HG02870 (cell line): Measurements from ENCODE around the gene RAE1.

Source experiments
- ATAC-seq: cut with Tn5 transposase; IDR thresholded peaks from one replicate; pipeline ENCODE4 v1.9.1; 2021; ENCODE audit warnings: mild to moderate bottlenecking, moderate library complexity; ENCODE audit not compliant: unreplicated experiment

Gene RAE1

DNA sequence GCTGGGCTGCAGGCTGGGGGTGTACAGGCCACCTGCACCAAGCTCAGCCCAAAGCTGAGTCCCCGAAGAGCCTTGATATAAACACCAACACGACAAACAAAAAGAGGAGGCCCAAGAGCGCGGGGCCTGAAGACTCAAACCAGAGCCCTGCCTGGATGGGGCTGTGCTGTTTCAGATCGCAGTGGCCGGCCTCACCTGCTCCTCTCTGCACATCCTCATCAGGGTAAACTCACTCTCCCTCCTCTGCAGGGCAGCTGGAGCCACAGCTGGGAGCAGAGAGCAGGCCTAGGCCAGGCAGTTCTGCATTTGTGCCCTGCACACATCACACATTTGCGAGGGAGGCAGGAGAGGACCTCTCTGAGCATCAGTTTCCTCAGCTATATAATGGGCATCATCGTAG lies 36.4 kb downstream of the RAE1 start:
- ATAC-seq, result no peak

DNA sequence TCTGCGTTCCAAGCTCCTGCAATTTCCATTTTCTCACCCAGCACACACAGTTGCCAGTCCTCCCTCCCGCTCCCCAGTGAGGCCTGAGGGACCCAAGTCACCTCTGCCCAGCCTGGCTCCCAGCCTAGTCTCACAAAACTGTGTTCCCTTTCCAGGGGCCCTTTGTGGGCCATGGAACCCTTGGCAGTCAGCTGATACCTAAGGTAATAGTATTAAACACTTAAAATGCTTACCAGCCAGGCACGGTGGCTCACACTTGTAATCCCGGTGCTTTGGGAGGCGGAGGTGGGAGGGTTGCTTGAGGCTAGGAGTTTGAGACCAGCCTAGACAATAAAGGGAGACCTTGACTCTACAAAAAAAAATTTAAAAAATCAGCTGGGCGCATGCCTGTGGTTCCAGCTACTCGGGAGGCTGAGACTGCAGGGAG lies 36.9 kb downstream of the RAE1 start:
- ATAC-seq, result no peak

DNA sequence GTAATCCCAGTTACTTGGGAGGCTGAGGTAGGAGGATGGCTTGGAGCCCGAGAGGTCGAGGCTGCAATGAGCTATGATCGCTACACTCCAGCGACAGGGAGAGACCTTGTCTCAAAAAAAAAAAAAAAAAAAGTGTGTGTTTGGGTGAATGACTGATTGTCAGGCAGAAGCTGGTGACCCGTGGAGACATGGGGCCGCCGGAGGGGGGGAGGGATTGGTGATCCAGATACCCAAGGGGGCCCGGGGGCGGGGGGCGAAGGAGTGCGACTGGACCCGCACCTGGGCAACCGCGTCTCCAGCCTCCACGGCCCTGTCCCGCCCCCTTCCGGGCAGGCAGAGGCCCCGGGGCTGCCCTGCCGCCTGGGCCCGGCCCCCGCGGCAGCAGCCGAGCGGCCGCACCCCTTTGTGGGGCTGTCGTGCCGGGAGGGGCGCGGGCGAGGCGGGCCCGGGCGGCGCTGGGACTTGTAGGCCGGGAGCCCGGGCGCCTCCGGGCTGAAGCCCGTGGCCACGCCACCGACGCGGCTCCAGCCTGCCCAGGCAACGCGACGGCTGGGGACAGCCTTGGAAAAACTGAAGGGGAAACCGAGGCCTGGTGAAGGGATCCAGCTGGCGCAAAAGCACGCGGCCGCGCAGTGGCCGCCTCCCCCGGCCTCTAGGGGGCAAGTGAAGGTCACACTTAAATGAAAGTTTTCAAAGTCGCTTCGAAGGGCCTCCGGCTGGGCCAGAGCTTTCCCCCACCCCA lies 38.1 kb downstream of the RAE1 start:
- no peak for ATAC-seq

DNA sequence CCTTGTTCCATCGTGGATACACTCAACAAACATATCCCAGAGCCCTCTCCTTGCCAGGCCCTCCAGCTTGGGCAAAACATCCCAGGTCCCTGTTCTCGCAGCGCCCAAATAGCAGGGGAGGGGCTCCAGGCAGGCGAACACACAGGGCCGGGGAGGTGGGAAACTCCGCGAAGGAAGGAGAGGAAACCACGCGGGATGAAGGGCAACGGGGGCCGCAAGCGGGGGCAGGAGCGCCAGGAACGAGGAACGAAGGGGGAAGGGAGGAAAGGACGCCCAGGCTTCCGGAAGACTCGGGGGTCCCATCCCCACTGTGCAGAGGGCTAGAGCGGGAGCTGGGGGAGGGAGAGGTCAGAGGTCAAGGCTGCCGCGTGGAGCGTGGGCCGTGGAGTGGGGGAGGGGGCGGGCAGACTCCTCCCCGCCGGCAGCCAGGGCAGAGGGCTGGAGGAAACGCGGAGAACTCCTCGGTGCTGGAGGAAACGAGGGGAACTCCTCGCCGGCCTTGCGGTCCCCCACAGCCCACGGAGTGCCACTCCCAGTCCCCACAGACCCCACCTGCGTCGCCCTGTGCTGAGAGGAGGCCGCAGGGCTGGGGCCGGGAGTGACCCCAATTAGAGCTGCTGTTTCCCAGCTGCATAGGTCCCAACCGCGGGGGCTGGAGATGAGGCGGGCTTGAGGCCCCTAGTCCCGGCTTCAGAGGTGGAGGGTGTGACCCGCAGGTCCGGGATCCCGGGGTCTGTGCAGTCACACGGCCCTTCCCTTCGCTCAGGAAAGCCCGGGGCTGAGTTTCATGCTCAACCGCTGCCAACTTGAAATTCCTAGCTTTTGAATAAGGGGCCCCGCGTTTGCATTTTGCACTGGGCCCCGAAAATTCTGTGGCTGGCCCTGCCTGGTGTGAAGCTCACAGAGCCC lies 38.9 kb downstream of the RAE1 start:
- no peak for ATAC-seq

- ATAC-seq, result peak; percentile 45
Observed at GRCh38 chr20:57390604-57391438, 39.8 kb downstream of the RAE1 start, which contains the start of gene RBM38. Gene RBM38, plus strand, starts transcription at chr20:57391396. Its CDS starts 186 bp downstream, at chr20:57391582.

- peak; percentile 1 for ATAC-seq
Observed at GRCh38 chr20:57391439-57392301, 40.6 kb downstream of the RAE1 start.

DNA sequence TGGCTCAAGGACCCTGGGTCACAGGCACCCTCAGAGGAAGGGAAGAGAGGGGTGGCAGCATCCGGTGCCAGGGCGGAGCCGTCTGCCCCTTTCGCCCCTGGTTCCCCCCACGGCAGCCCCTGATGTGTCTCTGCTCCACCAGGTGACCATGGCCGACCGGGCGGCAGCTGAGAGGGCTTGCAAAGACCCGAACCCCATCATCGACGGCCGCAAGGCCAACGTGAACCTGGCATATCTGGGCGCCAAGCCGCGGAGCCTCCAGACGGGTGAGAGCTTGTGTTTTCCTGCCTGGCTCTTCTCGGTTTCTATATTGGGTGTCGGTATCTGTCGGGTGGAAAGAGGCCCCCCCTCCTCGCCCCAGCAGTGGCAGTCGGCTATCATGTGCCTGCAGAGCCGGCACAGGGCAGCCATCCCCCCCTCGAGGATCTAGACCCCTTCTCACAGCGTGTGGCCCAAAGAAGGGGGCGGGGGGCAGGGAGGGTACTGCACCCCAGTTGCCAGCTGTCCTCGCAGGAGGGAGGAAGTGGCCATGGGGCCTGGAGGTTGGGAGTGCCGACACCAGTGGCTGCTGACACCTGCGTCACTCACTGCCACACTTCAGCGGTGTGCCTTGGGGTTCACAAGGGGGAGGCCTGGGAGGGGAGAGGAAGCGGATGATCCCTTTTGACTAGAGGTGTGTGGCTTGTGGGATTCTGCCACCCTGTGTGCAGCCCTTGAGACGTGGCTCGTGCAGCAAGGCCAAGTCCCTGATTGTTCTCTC lies 41.6 kb downstream of the RAE1 start:
- no peak for ATAC-seq

- no peak for ATAC-seq
Observed at GRCh38 chr20:57393321-57394120, 42.5 kb downstream of the RAE1 start.

- no peak for ATAC-seq
Observed at GRCh38 chr20:57394121-57395082, 43.3 kb downstream of the RAE1 start.

- ATAC-seq, result no peak
Observed at GRCh38 chr20:57395111-57395966, 44.3 kb downstream of the RAE1 start.

DNA sequence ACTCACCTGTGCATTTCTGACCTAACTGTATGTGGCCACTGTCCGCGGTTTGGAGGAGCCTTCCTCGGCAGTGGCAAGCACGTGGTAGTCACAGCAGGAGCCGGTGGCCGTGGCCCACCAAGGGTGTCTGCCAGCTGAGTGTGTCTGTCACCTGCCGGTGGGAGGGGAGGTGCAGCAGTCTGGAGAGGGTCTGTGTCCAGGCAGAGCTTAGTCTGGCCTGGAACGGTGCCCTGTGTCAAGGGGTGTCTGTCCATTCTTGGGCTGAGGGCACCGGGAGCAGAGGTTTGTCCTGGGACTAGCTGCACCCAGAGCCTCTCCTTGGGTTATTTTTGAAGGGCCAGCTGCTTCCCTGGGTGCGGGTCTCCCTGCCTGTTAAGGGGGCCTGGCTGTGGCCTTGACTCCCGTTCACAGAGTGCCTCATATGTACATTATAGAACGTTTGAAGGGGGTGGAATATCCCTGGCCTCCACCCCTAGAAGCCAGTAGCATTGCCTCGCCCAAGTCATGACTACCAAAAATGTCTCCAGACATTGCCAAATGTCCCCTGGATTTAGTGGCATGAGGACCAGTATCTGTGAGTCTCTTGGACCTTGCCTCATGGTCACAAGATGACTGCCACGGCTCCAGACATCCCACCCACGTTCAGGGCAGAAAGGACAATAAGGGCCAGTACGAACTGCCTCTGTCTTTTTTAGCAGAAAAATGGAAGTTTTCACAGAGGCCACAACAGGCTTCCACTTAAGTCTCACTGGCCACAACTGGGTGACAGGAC lies 45.3 kb downstream of the RAE1 start:
- no peak for ATAC-seq

DNA sequence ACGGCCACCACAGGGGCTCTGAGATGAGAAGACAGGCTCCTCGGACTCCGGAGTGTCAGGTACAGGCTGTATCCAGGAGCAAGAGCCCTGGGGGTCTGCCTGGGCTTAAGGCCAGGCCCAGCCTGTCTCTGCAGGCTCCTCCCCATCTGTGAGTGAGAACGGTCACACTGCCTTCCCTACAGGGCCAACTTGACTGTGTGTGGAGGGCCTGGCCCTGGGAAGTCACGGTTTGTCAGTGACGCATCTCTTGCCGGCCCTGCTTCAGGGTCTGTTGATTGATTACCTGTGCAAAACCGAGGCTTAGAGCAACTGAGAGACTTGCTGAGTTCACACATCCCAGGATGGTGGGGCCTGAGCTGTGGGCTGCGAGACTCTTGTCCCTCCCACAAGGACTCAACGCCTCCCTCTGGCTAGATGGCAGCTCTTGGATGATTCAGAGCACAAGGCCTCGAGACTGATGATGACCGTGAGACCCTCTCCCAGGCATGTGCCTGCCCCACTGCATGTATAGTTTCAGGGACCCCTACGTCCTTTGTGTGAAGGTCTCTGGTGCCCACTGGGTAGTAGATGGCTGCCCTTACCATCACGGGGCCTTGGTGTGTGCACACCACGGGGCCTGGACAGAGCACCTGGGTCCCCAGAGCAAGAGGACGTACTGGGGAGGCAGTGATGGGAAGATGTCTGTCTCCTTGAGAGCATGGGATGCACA lies 46.1 kb downstream of the RAE1 start:
- no peak for ATAC-seq

DNA sequence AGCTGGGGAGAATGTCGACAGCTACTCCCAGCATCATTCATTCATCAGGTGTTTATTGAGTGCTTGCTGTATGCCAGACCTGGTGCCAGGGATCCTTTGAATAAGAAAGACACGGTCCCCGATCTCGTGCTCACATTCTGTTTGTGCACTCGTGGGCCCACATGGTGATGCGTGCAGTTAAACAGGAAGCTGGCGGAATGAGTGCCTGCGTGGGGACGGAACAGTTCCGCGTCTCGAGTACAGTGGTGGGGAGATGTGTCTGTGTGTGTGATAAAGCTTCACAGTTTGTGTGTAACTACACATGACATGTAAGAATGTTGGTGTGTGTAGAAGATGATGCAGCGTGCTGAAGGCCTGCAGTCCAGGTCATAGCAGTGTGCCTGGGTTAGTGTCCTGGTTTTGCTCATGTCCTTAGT lies 46.6 kb downstream of the RAE1 start:
- ATAC-seq, result no peak

GRCh38 chr20:57398231-57398821 lies 47.3 kb downstream of the RAE1 start:
- ATAC-seq, result peak; percentile 47
